Measurements from ENCODE around the gene APOBR.
"Not testable (repeated sequence)": the region's sequence is repeated elsewhere in the genome, so short reads cannot be mapped to it uniquely, and the experiment has no call there.

The APOBR gene

DNA sequence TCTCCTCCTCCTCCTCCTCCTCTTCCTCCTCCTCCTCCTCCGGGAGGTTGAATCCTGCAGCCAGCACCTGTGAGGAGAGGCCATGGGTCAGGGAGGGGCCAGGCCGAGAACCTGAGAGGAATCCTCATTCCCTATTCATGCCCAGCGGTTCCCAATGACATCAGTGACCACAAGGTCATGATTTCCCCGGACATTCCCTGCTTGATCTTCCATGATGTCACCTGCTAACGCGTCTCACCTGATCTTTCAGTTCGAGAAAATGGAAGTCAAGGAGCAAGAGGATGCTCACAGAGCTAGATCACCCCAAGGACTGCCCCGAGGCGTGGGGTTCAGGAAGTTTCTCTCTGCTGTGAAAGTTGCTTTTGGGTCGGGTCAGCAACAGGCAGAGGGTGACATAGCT, 5.4 kb downstream of the APOBR start:
- no peak for DNase-seq

DNA sequence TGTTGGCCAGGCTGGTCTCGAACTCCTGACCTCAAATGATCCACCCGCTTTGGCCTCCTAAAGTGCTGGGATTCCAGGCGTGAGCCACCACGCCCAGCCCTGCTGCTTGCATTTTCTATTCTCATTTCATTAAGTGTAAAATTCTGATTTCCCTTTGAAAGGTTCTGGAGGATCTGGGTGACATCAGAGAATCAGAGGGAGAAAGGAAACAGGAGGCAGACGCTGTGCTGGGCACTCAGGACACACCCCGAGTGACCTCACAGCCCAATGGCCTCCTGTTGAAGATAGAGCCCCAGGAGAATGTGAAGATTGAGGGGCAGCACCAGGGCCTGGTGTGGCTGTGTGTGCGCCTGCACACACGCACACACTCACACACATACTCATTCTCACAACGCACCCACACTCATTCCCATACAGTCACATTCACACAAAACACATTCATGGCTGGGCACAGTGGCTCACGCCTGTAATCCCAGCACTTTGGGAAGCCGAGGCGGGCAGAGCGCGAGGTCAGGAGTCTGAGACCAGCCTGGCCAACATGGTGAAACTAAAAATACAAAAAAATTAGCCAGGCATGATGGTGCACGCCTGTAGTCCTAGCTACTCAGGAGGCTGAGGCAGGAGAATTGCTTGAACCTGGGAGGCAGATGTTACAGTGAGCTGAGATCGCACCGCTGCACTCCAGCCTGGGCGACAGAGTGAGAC, 6.2 kb downstream of the APOBR start:
- not testable (repeated sequence) for DNase-seq

DNA sequence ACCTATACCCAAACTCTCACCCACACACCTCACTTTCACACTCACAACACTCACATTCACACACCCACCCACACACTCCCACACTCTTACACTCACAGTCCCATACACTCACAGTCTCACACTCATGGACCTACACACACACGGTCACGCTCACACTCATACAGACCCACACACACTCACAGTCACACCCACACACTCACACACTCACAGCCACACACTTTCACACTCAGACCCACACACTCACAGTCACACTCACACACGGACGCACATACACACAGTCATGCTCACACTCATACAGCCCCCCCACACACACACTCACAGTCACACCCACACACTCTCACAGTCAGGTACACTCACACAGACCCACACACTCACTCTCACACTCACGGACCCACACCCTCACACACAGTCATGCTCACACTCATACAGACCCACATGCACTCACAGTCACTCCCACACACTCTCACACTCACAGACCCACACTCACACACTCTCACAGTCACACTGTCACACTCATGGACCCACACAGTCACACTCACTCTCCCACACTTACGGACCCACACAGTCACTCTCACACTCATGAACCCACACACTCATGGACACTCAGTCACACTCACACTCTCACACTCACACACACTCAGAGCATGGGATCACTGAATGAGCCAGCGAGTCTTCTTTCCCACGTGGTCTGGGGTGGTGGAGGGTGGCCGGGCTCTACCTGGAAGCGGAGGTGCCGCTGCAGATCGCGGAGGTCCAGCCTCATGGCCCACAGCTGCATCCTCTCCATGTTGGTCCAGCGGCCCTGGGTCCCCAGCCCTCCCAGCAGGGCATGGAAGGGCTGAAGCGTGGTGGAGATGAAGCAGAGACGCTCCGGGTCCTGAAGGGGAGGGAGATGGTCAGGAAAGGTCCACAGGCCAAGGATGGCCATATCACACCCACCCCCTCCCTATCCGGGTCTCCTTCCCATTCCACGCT, 7.1 kb downstream of the APOBR start:
- DNase-seq = no peak

GRCh38 chr16:28502290-28502689, 7.8 kb downstream of the APOBR start:
- no peak for DNase-seq

- no peak for DNase-seq
These were observed 9.2 kb downstream of the APOBR start for GRCh38 chr16:28503470-28504259.

DNA sequence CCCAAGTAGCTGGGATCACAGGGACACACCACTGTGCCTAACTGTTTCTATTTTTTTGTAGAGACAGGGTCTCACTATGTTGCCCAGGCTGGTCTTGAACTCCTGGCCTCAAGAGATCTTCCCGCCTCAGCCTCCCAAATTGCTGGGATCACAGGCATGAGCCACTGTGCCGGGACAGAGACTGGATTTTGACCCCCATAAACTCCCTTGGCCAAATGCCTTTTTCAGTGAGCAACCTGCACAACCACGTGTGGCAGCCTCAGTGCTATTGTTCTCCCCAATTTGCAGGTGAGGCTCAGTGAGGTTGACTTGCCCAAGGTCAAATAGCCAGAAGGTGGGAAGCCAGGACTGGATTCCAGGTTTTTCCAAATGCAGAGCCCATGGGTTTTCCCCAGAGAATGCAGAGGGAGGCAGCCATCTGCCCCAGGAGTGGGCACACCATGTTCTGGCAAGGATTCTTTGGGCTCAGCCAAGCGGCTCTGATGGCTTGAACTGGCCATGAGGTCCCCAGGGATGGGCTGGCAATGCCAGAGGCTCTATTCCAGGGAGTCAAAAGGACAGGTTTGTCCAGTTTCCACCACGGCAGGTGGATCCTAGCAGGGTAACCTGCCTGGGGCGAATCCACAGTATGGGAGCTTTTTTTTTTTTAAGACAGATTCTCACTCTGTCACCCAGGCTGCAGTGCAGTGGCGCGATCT, 10.4 kb downstream of the APOBR start:
- no peak for DNase-seq

DNA sequence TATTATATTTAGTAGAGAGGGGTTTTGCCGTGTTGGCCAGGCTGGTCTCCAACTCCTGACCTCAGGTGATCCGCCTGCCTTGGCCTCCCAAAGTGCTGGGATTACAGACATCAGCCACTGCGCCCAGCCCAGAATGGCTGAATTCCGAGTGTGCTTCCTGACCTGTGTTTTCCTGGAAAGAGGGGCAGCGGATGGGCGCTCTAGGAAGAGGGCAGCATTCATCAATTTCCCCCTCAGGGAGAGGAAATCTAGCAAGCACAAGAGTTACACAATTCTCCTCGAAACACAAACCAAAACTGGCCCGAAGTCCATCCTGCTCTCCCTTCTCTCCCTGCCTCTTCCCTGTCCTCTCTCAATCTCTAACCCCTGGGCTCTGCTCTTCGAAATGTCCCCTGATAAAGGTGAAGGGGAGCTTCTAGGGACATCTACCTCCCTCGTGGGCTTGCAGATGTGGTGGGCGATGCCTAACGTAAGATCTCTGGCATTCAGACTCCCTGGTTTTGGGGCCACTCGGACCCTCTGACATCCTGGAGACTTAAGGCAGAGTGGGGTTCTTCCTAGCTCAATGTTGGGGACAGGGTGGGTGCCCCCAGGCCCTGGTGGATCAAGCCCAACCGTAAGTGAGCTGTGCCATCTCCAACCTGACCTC, 11.2 kb downstream of the APOBR start:
- DNase-seq = no peak

DNA sequence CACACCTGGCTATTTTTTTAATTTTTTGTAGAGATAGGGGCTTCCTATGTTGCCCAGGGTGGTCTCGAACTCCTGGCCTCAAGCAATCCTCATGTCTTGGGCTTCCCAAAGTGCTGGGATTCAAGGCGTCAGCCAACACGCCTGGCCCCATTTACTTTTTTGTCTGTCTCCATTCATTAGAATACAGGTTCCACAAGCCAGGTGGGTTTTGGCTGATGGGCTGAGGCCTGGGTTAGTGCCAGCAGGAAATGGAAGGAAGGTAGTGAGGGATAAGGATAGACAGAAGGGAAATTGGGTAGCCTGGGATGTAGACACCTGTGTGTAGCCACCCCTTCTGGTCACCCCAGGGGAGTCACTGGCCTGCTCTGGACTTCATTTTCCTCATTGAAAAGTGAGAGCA, 16.6 kb downstream of the APOBR start:
- DNase-seq = no peak

- no peak for DNase-seq
These were observed 17.7 kb downstream of the APOBR start for GRCh38 chr16:28511801-28512789.

GRCh38 chr16:28513484-28514181, 19.2 kb downstream of the APOBR start:
- DNase-seq = no peak

GRCh38 chr16:28514246-28514645, 19.8 kb downstream of the APOBR start:
- DNase-seq = no peak

DNA sequence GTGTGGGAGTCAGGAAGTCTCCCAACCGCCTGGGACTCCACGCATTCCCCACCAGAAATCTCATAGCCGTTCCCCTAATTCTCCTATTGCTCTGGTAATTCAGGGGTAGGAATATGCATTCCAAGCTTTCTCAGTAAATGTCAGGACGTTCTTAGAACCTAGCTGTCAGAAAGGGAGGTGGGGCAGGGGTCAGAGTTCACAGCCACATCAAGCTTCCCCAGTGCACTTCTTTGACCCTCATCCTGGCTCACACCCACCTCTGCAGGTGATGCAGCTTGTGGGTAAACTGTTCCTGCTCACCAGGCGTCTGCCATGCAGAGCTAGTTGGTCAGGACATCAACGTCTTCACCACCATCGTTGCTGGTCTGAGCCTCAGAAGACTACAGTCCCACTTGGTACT, 26.2 kb downstream of the APOBR start:
- no peak for DNase-seq

GRCh38 chr16:28521436-28521835, 27.0 kb downstream of the APOBR start:
- DNase-seq = no peak

GRCh38 chr16:28522792-28523191, 28.3 kb downstream of the APOBR start:
- DNase-seq = no peak

DNA sequence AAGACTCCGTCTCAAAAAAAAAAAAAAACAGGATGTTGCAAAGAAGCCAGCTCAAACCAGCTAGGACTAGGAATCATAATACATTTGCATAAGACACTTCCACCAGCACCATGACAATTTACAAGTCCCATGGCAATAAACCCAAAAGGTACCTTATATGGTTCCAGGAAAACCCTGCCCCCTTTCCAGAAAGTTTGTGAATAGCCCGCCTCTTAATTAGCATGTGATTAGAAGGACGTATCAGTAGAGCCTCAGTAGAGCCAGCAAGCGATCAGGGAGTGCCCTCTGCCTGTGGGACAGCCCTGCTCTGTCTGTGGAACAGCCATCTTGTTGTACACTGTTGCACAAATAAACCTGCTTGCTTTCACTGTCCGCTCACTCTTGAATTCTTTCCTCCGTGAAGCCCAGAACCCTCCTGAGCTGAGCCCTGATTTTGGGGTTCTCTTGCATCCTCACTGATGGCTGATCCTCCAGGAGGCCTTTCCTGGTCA, 30.3 kb downstream of the APOBR start:
- DNase-seq = peak; percentile 37 to 39

GRCh38 chr16:28526201-28527099, 32.0 kb downstream of the APOBR start:
- DNase-seq = no peak

DNA sequence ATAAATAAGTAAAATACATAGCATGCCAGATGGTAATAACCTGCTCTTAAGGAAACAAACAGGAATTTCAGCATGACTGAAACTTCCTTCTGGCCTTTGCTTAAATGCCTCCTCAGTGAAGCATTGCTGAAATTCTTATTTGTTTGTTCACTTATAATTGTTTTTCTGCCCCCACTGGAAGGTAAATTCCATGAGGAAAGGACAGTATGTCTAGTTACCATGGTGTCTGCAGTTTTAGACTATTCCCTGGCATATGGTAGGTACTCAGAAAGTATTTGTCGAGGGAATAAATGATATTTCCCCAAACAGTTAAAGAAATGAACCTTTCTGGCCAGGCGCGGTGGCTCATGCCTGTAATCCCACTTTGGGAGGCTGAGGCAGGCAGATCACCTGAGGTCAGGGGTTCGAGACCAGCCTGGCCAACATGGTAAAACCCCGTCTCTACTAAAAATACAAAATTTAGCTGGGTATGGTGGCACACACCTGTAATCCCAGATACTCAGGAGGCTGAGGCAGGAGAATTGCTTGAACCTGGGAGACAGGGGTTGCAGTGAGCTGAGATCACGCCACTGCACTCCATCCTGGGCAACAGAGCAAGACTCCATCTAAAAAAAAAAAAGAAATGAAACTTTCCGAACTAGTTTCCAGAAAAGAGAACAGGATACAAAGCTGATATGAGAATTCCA, 32.8 kb downstream of the APOBR start:
- not testable (repeated sequence) for DNase-seq

DNA sequence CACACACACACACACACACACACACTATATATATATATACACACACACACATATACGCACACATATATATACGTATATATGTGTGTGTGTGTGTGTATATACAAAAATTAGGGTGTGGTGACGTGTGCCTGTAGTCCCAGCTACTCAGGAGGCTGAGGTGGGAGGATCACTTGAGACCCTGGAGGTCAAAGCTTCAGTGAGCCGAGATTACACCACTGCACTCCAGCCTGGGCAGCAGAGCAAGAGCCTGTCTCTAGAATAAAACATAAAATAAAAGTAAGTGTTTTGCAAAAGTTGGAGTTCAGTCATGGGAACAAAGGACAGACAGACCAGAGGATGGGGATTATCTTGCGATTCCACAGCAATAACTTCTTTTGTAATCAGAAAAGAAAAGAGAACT, 33.5 kb downstream of the APOBR start:
- no peak for DNase-seq

Data from CD4-positive, alpha-beta T cell treated with Interferon alpha-2 for 1 hour (primary cell).